ENCODE measurements around the gene CASD1.

GRCh38 chr7:94514140-94514889, 4.7 kb downstream of the CASD1 start:
- no peak for TF ChIP-seq CTCF (IDR thresholded peaks at IDR 0.05; ENCODE audit: poor library complexity, severe bottlenecking)
- no peak for TF ChIP-seq SMC3 (conservative IDR thresholded peaks at IDR 0.05; ENCODE audit: poor library complexity)
- TF ChIP-seq POLR2AphosphoS5 (IDR thresholded peaks at IDR 0.05) = no peak
- TF ChIP-seq EZH2 (IDR thresholded peaks at IDR 0.05; ENCODE audit: borderline replicate concordance, insufficient read depth, low read length, poor library complexity, severe bottlenecking) = no peak
- no peak for TF ChIP-seq MXI1 (conservative IDR thresholded peaks at IDR 0.05; ENCODE audit: poor library complexity, severe bottlenecking)
- TF ChIP-seq EP300 (conservative IDR thresholded peaks at IDR 0.05; ENCODE audit: poor library complexity, severe bottlenecking) = no peak
- no peak for TF ChIP-seq RAD21 (conservative IDR thresholded peaks at IDR 0.05)
- no peak for TF ChIP-seq TAF1 (IDR thresholded peaks at IDR 0.05; ENCODE audit: low read depth)
- TF ChIP-seq REST (IDR thresholded peaks at IDR 0.05; ENCODE audit: borderline replicate concordance) = no peak

Measured in neural cell (in vitro differentiated cells).